Measurements from ENCODE around the gene MRPL10.

DNA sequence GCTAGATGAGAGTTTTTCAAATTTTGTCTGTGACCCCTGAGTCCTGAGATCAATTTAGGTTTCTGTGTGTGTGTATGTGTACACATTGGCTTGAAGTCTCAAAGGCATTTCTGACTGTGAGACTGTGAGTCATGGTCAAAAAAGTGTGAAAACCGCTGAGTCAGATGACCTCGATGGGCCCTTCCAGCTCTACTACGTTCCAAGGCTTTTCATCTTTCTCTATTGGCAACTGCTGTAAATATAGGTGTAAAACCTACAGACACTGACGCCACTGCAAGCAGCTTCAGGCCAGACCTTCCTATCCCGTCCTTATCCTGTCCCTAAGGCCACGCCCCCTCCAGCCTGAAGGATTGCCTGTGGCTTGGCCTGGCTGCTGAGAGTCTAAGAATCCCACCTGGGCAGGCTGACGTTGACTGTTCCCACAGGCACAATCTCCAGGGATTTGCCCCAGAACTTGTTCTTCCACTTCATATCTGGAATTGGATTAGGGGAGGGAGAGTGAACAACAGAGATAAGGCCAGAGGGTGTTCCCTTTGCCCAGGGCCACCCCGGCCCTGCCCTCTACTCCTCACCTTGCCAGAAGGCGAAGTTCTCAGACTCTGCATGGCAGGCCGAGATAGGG lies 21.0 kb downstream of the MRPL10 start:
- TF ChIP-seq, protein P1, sequence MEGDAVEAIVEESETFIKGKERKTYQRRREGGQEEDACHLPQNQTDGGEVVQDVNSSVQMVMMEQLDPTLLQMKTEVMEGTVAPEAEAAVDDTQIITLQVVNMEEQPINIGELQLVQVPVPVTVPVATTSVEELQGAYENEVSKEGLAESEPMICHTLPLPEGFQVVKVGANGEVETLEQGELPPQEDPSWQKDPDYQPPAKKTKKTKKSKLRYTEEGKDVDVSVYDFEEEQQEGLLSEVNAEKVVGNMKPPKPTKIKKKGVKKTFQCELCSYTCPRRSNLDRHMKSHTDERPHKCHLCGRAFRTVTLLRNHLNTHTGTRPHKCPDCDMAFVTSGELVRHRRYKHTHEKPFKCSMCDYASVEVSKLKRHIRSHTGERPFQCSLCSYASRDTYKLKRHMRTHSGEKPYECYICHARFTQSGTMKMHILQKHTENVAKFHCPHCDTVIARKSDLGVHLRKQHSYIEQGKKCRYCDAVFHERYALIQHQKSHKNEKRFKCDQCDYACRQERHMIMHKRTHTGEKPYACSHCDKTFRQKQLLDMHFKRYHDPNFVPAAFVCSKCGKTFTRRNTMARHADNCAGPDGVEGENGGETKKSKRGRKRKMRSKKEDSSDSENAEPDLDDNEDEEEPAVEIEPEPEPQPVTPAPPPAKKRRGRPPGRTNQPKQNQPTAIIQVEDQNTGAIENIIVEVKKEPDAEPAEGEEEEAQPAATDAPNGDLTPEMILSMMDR (IDR thresholded peaks at IDR 0.05): no peak
- TF ChIP-seq POLR2A (IDR thresholded peaks at IDR 0.05) (no peak), EP300 (IDR thresholded peaks at IDR 0.05) (no peak)

Measured in tibial nerve (tissue), 4 donors.